ENCODE data around the gene INPP5B.

DNA sequence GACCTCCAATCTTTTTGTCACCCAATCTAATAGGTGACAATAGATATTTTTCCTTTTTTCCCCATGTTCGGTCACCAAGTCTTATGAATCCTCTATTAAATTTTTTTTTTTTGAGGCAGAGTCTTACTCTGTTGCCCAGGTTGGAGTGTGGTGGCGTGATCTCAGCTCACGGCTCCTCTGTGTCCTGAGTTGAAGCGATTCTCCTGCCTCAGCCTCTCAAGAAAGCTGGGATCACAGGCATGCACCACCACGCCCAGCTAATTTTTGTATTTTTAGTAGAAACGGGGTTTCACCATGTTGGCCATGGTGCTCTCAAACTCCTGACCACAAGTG, 45.0 kb downstream of the INPP5B start:
- TF ChIP-seq CTCF (conservative IDR thresholded peaks at IDR 0.05; ENCODE audit: low read length) (no peak), EZH2phosphoT487 (IDR thresholded peaks at IDR 0.05; ENCODE audit: borderline replicate concordance) (no peak)

All from Loucy (cell line).